ENCODE measurements around the gene SLIT3. TPM values are rescaled to one million over a fixed set of nuclear protein-coding genes. Genes with fewer than 3 reads are reported as not detected.
A peak's percentile ranks its signal among the peaks of the same experiment; 100 is the strongest.

The SLIT3 gene
- total RNA-seq, 6 donors from 2014 or later, result 10.8 to 57.3 (median 32.2) TPM

DNA sequence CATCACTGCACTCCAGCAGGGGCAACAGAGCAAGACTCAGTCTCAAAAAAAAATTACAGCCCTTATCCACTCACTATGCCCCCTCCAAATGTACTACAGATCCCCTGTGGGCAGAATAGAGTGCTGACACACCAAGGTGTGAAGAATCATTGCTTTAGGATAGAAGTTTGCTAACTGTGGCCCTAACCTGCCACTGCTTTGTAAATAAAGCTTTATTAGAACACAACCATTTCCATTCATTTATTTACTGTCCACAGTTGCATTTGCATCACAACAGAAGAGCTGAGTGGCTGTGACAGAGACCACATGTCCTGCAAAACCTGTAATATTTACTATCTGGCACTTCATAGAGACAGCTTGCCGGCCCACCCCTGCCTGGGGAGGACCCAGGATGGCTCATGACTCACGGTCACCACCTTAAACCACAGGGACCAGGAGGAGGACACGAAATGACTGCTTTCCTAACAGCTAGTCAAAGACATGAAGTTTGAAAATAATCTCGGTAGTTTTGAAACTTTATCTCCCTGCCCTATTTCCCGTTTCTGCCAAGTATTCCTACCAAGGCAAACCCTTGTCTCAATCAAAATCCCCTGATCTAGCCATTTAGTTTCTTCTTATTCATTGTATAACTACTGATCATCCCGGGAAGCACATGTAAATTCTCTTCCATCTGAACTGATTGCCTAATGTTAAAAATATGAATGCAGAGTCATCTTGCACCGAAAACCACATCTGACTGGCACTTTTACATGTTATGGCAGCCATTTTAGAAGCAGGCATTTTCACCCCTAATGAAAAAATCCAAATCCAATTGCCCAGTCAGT lies 206.1 kb downstream of the SLIT3 start:
- no peaks in the 10 kb centered on the region for H3K27me3 ChIP-seq
- H3K27ac ChIP-seq, result no peak overlapping the region
- ATAC-seq (ENCODE audit: low FRiP score in 2 of 2) (no peak), DNase-seq (peak in 1 of 2 donors; percentile 2)
- peaks cover 0 to 8% (median 0%) of the 10 kb centered on the region in 4 donors for H3K9me3 ChIP-seq
- TF ChIP-seq EP300 (IDR thresholded peaks at IDR 0.05), result no peak
- TF ChIP-seq POLR2A (IDR thresholded peaks at IDR 0.05), result no peak
- no peak for TF ChIP-seq POLR2AphosphoS5 (IDR thresholded peaks at IDR 0.05)
- TF ChIP-seq, protein P1, sequence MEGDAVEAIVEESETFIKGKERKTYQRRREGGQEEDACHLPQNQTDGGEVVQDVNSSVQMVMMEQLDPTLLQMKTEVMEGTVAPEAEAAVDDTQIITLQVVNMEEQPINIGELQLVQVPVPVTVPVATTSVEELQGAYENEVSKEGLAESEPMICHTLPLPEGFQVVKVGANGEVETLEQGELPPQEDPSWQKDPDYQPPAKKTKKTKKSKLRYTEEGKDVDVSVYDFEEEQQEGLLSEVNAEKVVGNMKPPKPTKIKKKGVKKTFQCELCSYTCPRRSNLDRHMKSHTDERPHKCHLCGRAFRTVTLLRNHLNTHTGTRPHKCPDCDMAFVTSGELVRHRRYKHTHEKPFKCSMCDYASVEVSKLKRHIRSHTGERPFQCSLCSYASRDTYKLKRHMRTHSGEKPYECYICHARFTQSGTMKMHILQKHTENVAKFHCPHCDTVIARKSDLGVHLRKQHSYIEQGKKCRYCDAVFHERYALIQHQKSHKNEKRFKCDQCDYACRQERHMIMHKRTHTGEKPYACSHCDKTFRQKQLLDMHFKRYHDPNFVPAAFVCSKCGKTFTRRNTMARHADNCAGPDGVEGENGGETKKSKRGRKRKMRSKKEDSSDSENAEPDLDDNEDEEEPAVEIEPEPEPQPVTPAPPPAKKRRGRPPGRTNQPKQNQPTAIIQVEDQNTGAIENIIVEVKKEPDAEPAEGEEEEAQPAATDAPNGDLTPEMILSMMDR (IDR thresholded peaks at IDR 0.05), result no peak
- H3K4me3 ChIP-seq, result no peak overlapping the region
- H3K36me3 ChIP-seq, result no peaks in the 10 kb centered on the region
- no peaks in the 10 kb centered on the region for H3K4me1 ChIP-seq
- 67% methylated on average over 7 of the region's 7 CpGs for WGBS, 2 donors

DNA sequence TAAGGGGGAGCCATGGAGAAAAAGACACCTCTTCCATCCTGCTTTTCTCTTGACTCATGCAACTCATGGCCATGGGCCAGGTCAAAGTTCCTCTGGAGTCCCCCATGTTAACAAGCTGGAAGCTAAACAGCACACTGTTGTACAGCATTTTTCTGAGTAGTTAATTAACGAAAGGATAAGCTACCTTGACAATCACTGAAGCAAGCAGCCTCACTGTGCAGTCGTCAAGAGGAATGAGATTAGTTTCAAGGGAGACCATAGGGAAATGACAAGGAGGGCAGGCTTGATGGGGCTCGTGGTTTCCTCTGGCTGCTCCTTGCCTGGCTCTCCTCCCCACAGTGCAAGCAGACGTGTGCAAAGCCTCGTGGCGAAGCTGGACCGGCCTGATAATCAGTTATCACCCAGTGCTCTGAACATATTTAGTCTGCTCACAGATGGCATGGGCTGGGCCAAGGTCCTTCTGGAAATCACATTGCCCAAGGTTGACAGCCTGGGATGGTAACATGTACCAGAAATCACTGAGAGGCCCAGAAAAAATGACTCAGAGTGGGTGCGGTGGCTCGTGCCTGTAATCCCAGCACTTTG lies 209.5 kb downstream of the SLIT3 start:
- Histone ChIP-seq H3K4me1 (no peaks in the 10 kb centered on the region), H3K27ac (no peak overlapping the region), H3K9me3 (peaks cover 0 to 8% (median 0%) of the 10 kb centered on the region in 4 donors), H3K36me3 (no peaks in the 10 kb centered on the region), H3K27me3 (no peaks in the 10 kb centered on the region), H3K4me3 (no peak overlapping the region)
- DNase-seq (peak in 1 of 2 donors; percentile 2), ATAC-seq (ENCODE audit: low FRiP score in 2 of 2) (no peak)
- TF ChIP-seq POLR2AphosphoS5 (IDR thresholded peaks at IDR 0.05) (no peak), EP300 (IDR thresholded peaks at IDR 0.05) (no peak), POLR2A (IDR thresholded peaks at IDR 0.05) (no peak)
- TF ChIP-seq, protein P1 (IDR thresholded peaks at IDR 0.05), result no peak
- 83 to 86% methylated on average over 9 of the region's 9 CpGs for WGBS, 2 donors

DNA sequence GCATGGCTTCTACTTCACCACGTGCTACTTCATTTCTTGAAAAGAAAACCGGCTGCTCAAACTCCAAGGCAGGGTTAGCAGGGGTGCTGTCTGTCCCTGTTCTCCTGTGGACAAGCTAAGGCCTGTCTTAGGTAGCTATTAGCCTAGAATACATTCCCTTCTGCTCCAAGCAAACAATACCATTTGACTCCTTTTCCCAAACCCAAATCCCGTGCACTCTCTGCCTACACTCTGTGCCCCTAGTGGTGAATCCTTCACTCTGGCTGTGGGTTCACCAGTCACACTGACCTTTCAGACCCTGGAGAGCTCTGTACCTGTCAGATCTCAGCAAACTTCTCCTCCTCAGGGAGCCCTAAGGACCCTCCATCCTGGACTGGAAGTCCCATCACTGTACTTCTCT lies 211.6 kb downstream of the SLIT3 start:
- 91 to 92% methylated on average over 3 of the region's 3 CpGs for WGBS, 2 donors
- TF ChIP-seq POLR2A (IDR thresholded peaks at IDR 0.05) (no peak), EP300 (IDR thresholded peaks at IDR 0.05) (no peak), POLR2AphosphoS5 (IDR thresholded peaks at IDR 0.05) (no peak)
- TF ChIP-seq, protein P1 (IDR thresholded peaks at IDR 0.05), result no peak

DNA sequence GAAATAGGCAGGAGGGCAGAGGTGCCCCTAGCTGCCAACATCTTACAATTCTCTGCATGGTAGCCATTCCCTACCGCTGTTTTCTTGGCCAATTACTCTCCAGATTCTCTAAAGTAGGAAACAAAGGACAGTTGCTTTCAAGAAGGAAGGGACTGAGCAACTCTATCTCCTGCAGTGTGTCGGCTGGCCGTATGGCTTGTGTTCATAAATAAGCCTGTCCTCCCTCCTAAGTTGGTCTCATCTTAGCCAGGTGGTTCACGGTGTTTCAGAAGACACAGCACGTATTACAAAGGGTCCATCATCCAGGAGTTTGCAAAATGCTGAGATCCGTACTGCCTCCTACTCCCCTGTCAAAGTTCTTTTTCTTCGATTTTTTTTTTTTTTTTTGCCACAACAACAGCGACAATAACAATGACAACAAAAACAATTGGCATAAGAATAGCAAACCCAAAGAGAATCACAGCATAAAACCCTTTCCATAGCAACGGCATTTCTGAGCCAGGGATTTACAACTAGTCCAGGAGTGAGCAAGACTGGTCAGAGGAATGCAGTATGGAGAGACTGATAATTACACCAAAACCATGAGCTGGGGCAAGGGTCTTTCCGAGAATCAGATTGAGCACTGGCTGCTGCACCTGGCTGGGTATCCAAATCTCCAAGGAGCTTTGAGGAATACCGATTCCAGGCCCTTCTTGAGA lies 212.8 kb downstream of the SLIT3 start:
- H3K36me3 ChIP-seq, result no peaks in the 10 kb centered on the region
- no peaks in the 10 kb centered on the region for H3K27me3 ChIP-seq
- DNase-seq, result no peak
- H3K4me3 ChIP-seq, result no peak overlapping the region
- H3K27ac ChIP-seq, result no peak overlapping the region
- TF ChIP-seq, protein P1 (IDR thresholded peaks at IDR 0.05), result no peak
- no peak for TF ChIP-seq POLR2AphosphoS5 (IDR thresholded peaks at IDR 0.05)
- TF ChIP-seq EP300 (IDR thresholded peaks at IDR 0.05), result no peak
- no peak for TF ChIP-seq POLR2A (IDR thresholded peaks at IDR 0.05)
- 87 to 90% methylated on average over 11 of the region's 11 CpGs for WGBS, 2 donors
- H3K9me3 ChIP-seq, result peaks cover 0 to 8% (median 0%) of the 10 kb centered on the region in 4 donors
- no peaks in the 10 kb centered on the region for H3K4me1 ChIP-seq
- ATAC-seq (ENCODE audit: low FRiP score in 2 of 2), result no peak

More for the DNA sequence above, 211.6 kb downstream of the SLIT3 start:
- DNase-seq, result no peak
- peaks cover 0 to 8% (median 0%) of the 10 kb centered on the region in 4 donors for H3K9me3 ChIP-seq
- no peak for ATAC-seq (ENCODE audit: low FRiP score in 2 of 2)
- no peaks in the 10 kb centered on the region for H3K27me3 ChIP-seq
- H3K27ac ChIP-seq, result no peak overlapping the region
- no peaks in the 10 kb centered on the region for H3K36me3 ChIP-seq
- H3K4me1 ChIP-seq, result no peaks in the 10 kb centered on the region
- H3K4me3 ChIP-seq, result no peak overlapping the region
